GM12878 (cell line): ENCODE data around the gene BACE2. TPM values are rescaled to one million over a fixed set of nuclear protein-coding genes. Genes with fewer than 3 reads are reported as not detected.

Experiments used
- ATAC-seq: fragments of 200-7000 bp; cut with Tn5 transposase; 3 replicates; pipeline ENCODE4 v1.9.1; 2020; ENCODE audit warnings: mild to moderate bottlenecking, moderate library complexity
- BruUV-seq: library from RNA; stranded (reverse); fragments of 400-500 nt; replicated peaks from 2 replicates; lab custom pipeline; 2021; lab: Mats Ljungman, UMichigan
- CTCF ChIA-PET: fragments of 300-600 bp; sonication (Branson Sonifier 250); formaldehyde crosslinking; extraction: SDS; loops from one replicate; lab custom pipeline; 2021; ENCODE audit warnings: inconsistent platforms; lab: Yijun Ruan, JAX
- POLR2A ChIA-PET: fragments of 350-600 bp; formaldehyde crosslinking; extraction: SDS; loops from one replicate; lab custom pipeline; 2021; ENCODE audit warnings: inconsistent platforms; lab: Charles Lee
- RAD21 ChIA-PET: fragments of 300-600 bp; sonication (Branson Sonifier 250); formaldehyde crosslinking; loops from one replicate; lab custom pipeline; 2023; ENCODE audit warnings: antibody characterized with exemption; ENCODE audit not compliant: unreplicated experiment; lab: Charles Lee
- SMC1A ChIA-PET: fragments of 300-600 bp; sonication (Branson Sonifier 250); formaldehyde crosslinking; loops from one replicate; lab custom pipeline; 2023; ENCODE audit not compliant: unreplicated experiment, uncharacterized antibody; lab: Charles Lee
- DNase-seq: peaks from one replicate; pipeline ENCODE4 v3.0.0-alpha.2; 2011; ENCODE audit warnings: low read depth, low spot score
- FAIRE-seq: peaks from 3 replicates; lab custom pipeline; 2011; peaks lifted over from hg19 to GRCh38; lab: Jason Lieb, UNC
- H2AFZ ChIP-seq: 2 replicates; pipeline ENCODE4 v1.6.0; 2011; ENCODE audit warnings: low read depth, low read length, control low read depth; ENCODE audit not compliant: control insufficient read depth
- H3K27ac ChIP-seq: 2 replicates; pipeline ENCODE4 v1.5.1; 2011; ENCODE audit warnings: control low read depth; ENCODE audit not compliant: control insufficient read depth, insufficient read depth
- H3K27me3 ChIP-seq, 2 experiments: replicated peaks in 1 of 2; 2 replicates each; pipeline versions ENCODE4 v1.6.0 to v1.6.1; 2011; ENCODE audit warnings: low read length in 1 of 2; ENCODE audit not compliant: control insufficient read depth in 2 of 2, insufficient read depth in 2 of 2
- H3K36me3 ChIP-seq, 2 experiments: 2 replicates each; pipeline ENCODE4 v1.5.1; 2011; ENCODE audit warnings: low read length in 1 of 2; ENCODE audit not compliant: control insufficient read depth in 2 of 2, insufficient read depth in 2 of 2
- H3K4me1 ChIP-seq: 2 replicates; pipeline ENCODE4 v1.6.1; 2011; ENCODE audit warnings: mild to moderate bottlenecking, low read length, moderate library complexity, mixed read lengths; ENCODE audit not compliant: control insufficient read depth, insufficient read depth
- H3K4me2 ChIP-seq: 2 replicates; pipeline ENCODE4 v1.6.0; 2011; ENCODE audit warnings: control low read depth; ENCODE audit not compliant: control insufficient read depth, insufficient read depth
- H3K4me3 ChIP-seq: fragments of 200-600 bp; sonication (generic); 2 replicates; pipeline ENCODE4 v1.5.1; 2016
- H3K79me2 ChIP-seq: 2 replicates; pipeline ENCODE4 v1.6.0; 2011; ENCODE audit warnings: low read length; ENCODE audit not compliant: control insufficient read depth, insufficient read depth
- H3K9ac ChIP-seq: 2 replicates; pipeline ENCODE4 v1.8.0; 2011; ENCODE audit warnings: low read length, control low read depth, mixed read lengths; ENCODE audit not compliant: control insufficient read depth, insufficient read depth
- H3K9me3 ChIP-seq: replicated peaks from 3 replicates; pipeline ENCODE4 v1.5.1; 2011; ENCODE audit warnings: mild to moderate bottlenecking, low read length; ENCODE audit not compliant: control insufficient read depth, insufficient read depth
- H4K20me1 ChIP-seq: 2 replicates; pipeline ENCODE4 v1.6.0; 2011; ENCODE audit not compliant: control insufficient read depth, insufficient read depth
- CHD2 ChIP-seq: IDR thresholded peaks from 2 replicates; pipeline ENCODE4 v1.6.1; 2011; ENCODE audit warnings: low read depth, low read length, improper control_type of control experiment, borderline replicate concordance
- FOXM1 ChIP-seq: IDR thresholded peaks from 2 replicates; pipeline ENCODE4 v1.6.1; 2012; ENCODE audit warnings: low read depth, mild to moderate bottlenecking, inconsistent platforms, low read length, moderate library complexity
- HDGF ChIP-seq: fragments of 450-650 bp; IDR thresholded peaks from 2 replicates; pipeline ENCODE4 v1.6.1; 2016; ENCODE audit warnings: antibody characterized with exemption
- NBN ChIP-seq: fragments of 450-650 bp; IDR thresholded peaks from 2 replicates; pipeline ENCODE4 v1.6.1; 2016
- NFYA ChIP-seq: IDR thresholded peaks from 2 replicates; pipeline ENCODE4 v1.6.1; 2011; ENCODE audit warnings: low read depth, mild to moderate bottlenecking, low read length, improper control_type of control experiment, borderline replicate concordance
- RELA ChIP-seq: fragments of 450-650 bp; IDR thresholded peaks from 2 replicates; pipeline ENCODE4 v1.8.0; 2014; ENCODE audit warnings: borderline replicate concordance; ENCODE audit not compliant: partially characterized antibody
- WGBS: methylation state at CpG from one replicate; pipeline ENCODE4 v1.1.6; 2016; ENCODE audit warnings: low lambda C conversion rate; ENCODE audit not compliant: insufficient replicate concordance, insufficient coverage; ENCODE audit errors: missing lambda C conversion rate; 5-methylcytosine and 5-hydroxymethylcytosine counted together
- in situ Hi-C: fragments of 300-500 bp; cut with MboI; formaldehyde crosslinking; loops from 9 replicates; pipeline ENCODE4 v1.14.3; 2018; ENCODE audit warnings: mixed read lengths
- intact Hi-C: fragments of 100-400 bp; cut with micrococcal nuclease; formaldehyde crosslinking; loops from one replicate; pipeline ENCODE4 v1.14.2; 2022; ENCODE audit not compliant: unreplicated experiment
- polyA plus RNA-seq, 11 experiments: library from polyadenylated mRNA; depleted of rRNA in 4 of 11; unstranded in 6 of 11; stranded (reverse) in 5 of 11; fragments of >200 nt; fragmentation: Nextera tagmentation in 4 of 11; fragmentation: Illumina TruSeq in 1 of 11; extraction: Ambion mirVana in 4 of 11; extraction: Trizol in 1 of 11; gene quantifications; 1 replicate in 1 of 11; 2 replicates in 10 of 11; pipeline versions ENCODE4 v1.2.1 to v1.2.3, GENCODE V29; 2011 to 2016; ENCODE audit warnings: inconsistent platforms in 2 of 11, missing spikeins in 2 of 11, low read depth in 1 of 11
- total RNA-seq, 4 experiments: library from RNA; depleted of rRNA in 3 of 4; stranded (reverse); fragments of >200 nt in 3 of 4; fragmentation: Illumina TruSeq in 1 of 4; extraction: Trizol in 1 of 4; gene quantifications; 2 replicates each; pipeline versions ENCODE4 v1.2.1 to v1.2.3, GENCODE V29; 2013 to 2021
- TF ChIP-seq, protein P1 (sequence below): IDR thresholded peaks from 2 replicates; pipeline ENCODE4 v1.6.1; 2012; ENCODE audit warnings: low read depth, low read length, improper control_type of control experiment
- TF ChIP-seq, protein P2 (sequence below): fragments of 450-650 bp; IDR thresholded peaks from 2 replicates; pipeline ENCODE4 v1.6.1; 2016; ENCODE audit warnings: mild to moderate bottlenecking
- TF ChIP-seq, protein P3 (sequence below): fragments of 450-650 bp; IDR thresholded peaks from 2 replicates; pipeline ENCODE4 v1.6.1; 2017; ENCODE audit warnings: mild to moderate bottlenecking, moderate library complexity

Gene BACE2
- total and polyA plus RNA-seq, 10 of the 15 experiments (the other 5 are each of a cell fraction or from before 2014, with no cell fraction given) = 0.04 to 0.69 (median 0.18) TPM; not detected in 5

DNA sequence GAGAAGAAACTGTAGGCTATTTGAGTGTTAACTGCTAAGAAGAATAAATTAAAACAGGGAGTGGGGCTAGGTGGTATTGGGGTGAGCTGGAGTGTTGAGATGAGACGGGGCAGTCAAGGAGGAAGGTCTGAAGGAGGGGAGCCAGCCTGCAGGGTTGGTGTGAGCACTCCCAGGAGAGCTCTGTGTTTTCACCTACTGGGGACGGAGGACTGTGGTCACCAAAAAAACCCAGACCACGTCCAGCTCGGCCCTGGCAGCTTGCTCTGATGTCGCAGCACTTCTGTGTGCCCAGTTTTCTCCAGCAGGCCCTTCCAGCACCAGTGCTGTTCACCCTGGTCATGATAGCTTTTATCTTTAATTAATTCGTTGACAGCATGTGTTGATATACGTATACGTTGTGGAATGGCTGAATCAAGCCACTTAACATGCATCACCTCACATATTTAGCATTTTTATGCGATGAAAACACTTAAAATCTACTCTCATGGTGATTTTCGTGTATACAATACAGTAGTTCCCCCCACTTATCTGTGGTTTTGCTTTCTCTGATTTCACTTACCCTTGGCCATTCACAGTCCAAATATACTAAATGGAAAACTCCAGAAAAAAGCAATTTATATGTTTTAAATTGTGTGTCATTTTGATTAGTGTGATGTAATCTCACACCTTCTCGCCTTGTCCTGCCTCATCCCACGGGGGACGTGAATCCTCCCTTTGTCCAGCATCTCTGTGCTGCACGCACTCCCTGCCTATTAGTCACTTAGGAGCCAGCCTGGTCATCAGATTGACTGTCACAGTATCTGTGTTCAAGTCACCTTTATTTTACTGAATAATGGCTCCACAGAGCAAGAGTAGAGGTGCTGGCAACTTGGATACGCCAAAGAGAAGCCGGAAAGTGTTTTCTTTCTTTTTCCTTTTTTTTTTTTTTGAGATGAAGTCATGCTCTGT, 161.0 kb downstream of the BACE2 start:
- Histone ChIP-seq H3K79me2 (no peaks in the 10 kb centered on the region), H4K20me1 (no peaks in the 10 kb centered on the region), H3K4me1 (no peaks in the 10 kb centered on the region), H3K27me3 (no peaks in the 10 kb centered on the region), H3K27ac (no peak overlapping the region), H3K9ac (no peak overlapping the region), H2AFZ (no peak overlapping the region), H3K9me3 (no peaks in the 10 kb centered on the region), H3K4me2 (no peak overlapping the region), H3K4me3 (no peak overlapping the region), H3K36me3 (no peaks in the 10 kb centered on the region)
- intact Hi-C loops = no loop called here
- no TSS peak for BruUV-seq
- WGBS = 56% methylated on average over 16 of the region's 16 CpGs
- POLR2A ChIA-PET = interaction anchor here (1.5 kb wide), 1 partner anchor 41 kb away, joined by 3 read pairs; no protein-coding TSS in a partner anchor
- DNase-seq (no peak), ATAC-seq (peak; percentile 54), FAIRE-seq (no peak)
- RAD21 ChIA-PET = no interaction called here
- in situ Hi-C loops = no loop called here
- CTCF ChIA-PET = interaction anchor here (0.8 to 1.3 kb wide), 2 partner anchors 45 to 126 kb away, joined by 4 to 6 read pairs; no protein-coding TSS in a partner anchor
- SMC1A ChIA-PET = no interaction called here
- no peak for TF ChIP-seq NFYA
- TF ChIP-seq RELA = no peak
- TF ChIP-seq, protein P1, sequence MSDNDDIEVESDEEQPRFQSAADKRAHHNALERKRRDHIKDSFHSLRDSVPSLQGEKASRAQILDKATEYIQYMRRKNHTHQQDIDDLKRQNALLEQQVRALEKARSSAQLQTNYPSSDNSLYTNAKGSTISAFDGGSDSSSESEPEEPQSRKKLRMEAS = no peak
- TF ChIP-seq, protein P2, sequence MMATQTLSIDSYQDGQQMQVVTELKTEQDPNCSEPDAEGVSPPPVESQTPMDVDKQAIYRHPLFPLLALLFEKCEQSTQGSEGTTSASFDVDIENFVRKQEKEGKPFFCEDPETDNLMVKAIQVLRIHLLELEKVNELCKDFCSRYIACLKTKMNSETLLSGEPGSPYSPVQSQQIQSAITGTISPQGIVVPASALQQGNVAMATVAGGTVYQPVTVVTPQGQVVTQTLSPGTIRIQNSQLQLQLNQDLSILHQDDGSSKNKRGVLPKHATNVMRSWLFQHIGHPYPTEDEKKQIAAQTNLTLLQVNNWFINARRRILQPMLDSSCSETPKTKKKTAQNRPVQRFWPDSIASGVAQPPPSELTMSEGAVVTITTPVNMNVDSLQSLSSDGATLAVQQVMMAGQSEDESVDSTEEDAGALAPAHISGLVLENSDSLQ = no peak
- TF ChIP-seq NBN = no peak
- TF ChIP-seq FOXM1 = no peak
- TF ChIP-seq HDGF = no peak
- TF ChIP-seq, protein P3, sequence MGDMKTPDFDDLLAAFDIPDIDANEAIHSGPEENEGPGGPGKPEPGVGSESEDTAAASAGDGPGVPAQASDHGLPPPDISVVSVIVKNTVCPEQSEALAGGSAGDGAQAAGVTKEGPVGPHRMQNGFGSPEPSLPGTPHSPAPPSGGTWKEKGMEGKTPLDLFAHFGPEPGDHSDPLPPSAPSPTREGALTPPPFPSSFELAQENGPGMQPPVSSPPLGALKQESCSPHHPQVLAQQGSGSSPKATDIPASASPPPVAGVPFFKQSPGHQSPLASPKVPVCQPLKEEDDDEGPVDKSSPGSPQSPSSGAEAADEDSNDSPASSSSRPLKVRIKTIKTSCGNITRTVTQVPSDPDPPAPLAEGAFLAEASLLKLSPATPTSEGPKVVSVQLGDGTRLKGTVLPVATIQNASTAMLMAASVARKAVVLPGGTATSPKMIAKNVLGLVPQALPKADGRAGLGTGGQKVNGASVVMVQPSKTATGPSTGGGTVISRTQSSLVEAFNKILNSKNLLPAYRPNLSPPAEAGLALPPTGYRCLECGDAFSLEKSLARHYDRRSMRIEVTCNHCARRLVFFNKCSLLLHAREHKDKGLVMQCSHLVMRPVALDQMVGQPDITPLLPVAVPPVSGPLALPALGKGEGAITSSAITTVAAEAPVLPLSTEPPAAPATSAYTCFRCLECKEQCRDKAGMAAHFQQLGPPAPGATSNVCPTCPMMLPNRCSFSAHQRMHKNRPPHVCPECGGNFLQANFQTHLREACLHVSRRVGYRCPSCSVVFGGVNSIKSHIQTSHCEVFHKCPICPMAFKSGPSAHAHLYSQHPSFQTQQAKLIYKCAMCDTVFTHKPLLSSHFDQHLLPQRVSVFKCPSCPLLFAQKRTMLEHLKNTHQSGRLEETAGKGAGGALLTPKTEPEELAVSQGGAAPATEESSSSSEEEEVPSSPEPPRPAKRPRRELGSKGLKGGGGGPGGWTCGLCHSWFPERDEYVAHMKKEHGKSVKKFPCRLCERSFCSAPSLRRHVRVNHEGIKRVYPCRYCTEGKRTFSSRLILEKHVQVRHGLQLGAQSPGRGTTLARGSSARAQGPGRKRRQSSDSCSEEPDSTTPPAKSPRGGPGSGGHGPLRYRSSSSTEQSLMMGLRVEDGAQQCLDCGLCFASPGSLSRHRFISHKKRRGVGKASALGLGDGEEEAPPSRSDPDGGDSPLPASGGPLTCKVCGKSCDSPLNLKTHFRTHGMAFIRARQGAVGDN = no peak
- TF ChIP-seq CHD2 = no peak
